ENCODE results near the gene RPL18.

The RPL18 gene

DNA sequence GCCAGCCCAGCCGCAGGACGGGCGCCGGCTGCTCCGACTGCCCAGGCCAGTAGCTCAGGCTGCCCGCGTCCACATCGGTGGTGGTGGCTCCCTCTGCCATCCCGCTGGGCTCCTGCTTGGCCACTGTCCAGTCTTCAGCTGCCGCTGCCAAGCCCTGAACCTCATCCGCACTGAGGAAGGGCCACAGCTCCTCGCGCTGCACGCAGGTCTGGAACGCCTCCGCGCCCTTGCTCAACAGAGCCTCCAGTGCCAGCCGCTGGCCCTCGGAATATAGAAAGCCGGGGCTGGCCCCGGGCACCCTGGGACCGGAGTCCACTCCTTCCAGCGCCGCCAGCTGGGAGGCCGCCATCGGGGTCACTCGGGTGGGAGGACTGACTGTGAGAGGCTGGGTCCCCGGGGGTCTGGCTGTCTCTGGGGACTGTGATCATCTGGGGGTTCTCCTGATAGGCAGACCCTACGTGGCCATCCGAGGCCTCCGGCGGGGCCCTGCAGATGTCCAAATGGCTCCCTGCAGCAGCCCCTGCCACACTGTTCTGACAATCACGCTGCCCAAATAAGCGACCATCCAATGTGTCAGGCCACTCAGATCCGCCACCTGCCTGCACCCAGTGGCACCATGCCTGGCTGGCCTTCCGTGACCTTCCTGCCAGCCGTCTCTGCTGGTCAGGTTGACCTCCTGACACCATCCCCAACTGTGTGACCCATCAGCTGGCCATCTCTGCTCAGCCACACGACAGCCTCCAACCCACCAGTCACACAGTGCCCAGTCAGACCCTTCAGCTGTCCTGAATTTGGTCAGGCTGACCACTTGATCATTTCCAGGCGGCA is 5.7 kb downstream of the RPL18 start:
- TF ChIP-seq, protein P1, sequence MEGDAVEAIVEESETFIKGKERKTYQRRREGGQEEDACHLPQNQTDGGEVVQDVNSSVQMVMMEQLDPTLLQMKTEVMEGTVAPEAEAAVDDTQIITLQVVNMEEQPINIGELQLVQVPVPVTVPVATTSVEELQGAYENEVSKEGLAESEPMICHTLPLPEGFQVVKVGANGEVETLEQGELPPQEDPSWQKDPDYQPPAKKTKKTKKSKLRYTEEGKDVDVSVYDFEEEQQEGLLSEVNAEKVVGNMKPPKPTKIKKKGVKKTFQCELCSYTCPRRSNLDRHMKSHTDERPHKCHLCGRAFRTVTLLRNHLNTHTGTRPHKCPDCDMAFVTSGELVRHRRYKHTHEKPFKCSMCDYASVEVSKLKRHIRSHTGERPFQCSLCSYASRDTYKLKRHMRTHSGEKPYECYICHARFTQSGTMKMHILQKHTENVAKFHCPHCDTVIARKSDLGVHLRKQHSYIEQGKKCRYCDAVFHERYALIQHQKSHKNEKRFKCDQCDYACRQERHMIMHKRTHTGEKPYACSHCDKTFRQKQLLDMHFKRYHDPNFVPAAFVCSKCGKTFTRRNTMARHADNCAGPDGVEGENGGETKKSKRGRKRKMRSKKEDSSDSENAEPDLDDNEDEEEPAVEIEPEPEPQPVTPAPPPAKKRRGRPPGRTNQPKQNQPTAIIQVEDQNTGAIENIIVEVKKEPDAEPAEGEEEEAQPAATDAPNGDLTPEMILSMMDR (IDR thresholded peaks at IDR 0.05), result no peak

DNA sequence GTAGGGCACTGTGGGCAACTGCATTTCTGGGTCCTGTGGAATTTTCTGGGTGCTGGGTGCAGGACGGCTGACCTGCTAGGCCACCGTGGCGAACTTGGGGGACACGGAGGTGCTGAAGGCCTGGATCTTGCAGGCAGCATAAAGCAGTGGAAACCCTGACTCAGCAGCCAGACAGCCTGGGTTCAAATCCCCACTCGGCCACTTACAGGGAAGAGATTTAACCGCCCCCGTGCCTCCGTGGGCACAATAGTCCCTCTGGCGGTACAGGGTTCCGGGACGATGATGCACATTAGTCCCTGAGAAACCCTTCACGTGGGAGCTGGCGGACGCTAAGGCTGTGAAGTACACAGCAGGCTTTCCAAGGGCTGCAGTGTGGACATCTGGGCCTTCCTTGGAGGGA is 7.1 kb downstream of the RPL18 start:
- TF ChIP-seq, protein P1 (IDR thresholded peaks at IDR 0.05), result no peak

DNA sequence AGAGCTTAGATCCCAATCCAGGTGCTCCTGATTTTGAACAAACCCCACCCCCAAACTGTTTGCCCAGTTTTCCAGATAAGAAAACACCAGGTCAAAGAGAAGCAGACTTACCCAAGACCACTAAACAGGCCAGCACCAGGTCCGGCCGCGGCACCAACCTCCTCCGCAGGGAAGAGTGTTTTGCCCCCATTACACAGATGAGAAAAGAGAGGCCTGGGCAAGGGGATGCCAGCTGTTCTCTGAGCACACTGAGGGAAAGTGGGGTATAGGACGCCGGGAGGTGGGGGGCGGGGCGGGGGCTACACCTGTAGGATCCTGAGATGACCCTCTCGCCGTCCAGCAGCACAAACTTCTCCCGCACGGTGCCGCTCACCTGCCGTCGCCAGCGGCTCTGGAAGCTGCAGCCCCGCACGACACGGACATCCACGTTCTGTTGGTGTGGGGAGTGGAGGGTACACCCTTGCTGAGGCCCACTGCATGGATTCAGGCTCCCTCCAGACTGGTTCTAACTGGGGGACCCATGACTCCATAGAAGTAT is 9.3 kb downstream of the RPL18 start:
- TF ChIP-seq, protein P1 (IDR thresholded peaks at IDR 0.05), result no peak

DNA sequence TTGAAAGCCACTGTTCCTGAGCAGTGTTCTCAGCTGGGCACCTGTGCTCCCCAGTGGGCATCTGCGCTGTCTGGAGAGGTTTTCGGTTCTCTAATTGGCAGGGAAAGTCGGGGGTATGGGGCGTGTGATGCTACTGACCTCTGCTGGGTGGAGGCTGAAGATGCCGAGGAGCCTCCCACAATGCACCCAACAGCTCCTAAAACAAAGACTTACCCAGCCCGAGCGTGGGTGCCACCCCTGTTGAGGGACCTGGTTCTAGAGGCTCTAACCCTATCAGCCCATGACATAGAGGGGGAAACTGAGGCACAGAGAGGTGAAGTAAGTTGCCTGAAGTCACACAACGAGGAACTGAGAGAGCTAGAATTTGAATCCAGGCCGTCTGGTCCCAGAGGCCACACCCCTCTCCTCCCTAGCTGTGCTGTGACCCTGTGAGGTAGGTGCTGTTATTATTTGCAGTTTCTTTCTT is 10.1 kb downstream of the RPL18 start:
- TF ChIP-seq, protein P1 (IDR thresholded peaks at IDR 0.05), result peak; percentile 40; the same call in 1 of the 2 replicates

DNA sequence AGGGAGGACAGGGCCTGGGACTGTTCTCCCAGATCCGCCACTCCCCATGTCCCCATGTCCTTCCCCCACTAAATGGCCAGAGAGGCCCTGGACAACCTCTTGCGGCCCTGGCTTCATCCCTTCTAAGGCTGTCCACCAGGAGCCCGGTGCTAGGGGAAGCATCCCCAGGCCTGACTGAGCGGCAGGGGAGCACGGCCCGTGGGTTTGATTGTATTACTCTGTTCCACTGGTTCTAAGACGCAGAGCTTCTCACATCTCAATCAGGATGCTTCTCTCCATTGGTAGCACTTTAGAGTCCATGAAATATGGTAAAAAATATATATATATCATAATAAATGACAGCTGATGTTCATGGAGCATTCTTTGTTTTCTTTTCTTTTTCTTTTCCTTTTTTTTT is 11.6 kb downstream of the RPL18 start:
- TF ChIP-seq, protein P1 (IDR thresholded peaks at IDR 0.05), result no peak

DNA sequence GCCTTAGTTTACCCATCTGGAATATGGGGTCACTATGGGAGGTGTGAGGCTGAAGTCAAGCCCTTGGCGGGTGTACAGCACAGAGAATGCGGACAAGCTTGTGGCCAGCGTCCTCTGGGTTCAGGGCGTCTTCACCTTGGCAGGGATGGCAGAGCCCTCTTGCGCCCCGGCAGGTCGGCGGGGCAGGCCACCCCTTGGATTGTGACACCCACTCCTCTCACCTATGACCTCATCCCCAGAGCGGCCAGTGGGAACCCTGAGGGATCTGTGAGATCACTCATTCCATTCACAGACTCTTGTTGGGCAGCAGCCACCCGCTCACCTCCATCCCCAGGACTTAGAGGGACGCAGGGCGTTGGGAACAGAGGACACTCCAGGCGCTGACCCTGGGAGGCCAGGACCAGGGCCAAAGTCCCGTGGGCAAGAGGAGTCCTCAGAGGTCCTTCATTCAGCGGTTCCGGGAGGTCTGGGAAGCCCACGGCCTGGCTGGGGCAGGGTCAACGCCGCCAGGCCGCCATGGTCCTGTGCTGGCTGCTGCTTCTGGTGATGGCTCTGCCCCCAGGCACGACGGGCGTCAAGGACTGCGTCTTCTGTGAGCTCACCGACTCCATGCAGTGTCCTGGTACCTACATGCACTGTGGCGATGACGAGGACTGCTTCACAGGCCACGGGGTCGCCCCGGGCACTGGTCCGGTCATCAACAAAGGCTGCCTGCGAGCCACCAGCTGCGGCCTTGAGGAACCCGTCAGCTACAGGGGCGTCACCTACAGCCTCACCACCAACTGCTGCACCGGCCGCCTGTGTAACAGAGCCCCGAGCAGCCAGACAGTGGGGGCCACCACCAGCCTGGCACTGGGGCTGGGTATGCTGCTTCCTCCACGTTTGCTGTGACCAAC is 12.3 kb downstream of the RPL18 start, which contains the start of gene SPACA4:
TSS of gene SPACA4 (plus strand) at position 280 of the 896 bp plus-strand sequence. CDS start at position 517, 237 bp downstream.
- TF ChIP-seq, protein P1 (IDR thresholded peaks at IDR 0.05), result no peak

DNA sequence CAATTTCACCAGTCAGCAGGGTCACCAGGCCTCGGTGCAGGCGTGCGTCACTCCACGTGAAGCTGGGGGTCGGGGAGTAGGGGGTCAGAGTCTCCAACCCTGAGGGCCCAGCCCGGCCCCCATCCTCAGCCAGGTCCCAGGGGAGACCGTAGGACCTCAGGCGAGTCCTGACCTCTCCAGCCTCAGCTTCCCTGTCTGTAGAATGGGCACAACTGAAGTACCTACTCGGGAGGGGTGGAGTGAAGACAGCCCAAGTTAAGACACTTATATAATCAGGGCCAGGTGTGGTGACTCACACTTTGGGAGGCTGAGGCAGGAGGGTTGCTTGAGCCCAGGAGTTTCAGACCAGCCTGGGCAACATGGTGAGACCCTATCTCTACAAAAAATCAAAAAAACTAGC is 15.1 kb downstream of the RPL18 start:
- TF ChIP-seq, protein P1 (IDR thresholded peaks at IDR 0.05), result no peak
